ENCODE measurements around the gene BIN1.

Gene BIN1

DNA sequence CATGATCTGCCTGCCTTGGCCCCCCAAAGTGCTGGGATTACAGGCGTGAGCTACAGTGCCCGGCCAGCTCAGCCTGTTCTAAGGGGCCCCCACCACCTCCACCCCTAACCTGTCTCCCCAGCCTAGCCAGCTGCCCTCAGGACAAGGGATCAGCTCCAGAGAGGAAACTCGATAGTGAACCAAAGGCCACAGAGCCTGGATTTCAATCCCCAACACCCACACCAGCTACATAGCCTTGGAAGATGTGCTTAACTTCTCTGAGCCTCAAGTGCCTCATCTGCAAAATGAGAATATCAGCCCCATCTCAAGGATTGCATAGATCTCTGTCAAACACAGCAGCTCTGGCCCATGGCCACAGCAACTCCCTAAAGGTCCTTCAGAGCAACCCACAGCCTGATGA is 32.0 kb downstream of the BIN1 start:
- DNase-seq: no peak

GRCh38 chr2:127074358-127074757 is 32.6 kb downstream of the BIN1 start:
- no peak for DNase-seq

GRCh38 chr2:127072970-127073369 is 34.0 kb downstream of the BIN1 start:
- no peak for DNase-seq

GRCh38 chr2:127072396-127072795 is 34.6 kb downstream of the BIN1 start:
- DNase-seq: no peak

DNA sequence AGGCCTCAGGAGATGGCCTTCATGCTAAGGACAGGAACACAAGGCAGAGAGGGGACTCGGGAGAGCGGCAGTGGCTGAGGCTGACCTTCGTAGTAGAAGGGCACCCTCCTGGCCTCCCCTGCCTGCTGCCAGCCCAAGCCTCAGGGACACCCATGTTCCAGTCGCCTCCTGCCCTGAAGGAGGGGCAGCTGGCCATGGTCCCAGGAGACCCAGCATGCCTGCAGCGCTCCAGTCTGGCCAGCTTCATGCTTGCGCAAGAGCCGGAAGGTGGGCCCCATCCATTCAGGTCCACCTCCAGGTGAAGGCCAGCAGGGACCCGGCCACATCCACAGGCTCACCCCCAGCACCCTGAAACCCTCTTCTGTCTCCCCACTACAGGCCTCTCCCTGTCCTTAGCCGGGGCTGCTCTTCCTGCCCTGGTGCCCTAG is 35.0 kb downstream of the BIN1 start:
- no peak for DNase-seq

DNA sequence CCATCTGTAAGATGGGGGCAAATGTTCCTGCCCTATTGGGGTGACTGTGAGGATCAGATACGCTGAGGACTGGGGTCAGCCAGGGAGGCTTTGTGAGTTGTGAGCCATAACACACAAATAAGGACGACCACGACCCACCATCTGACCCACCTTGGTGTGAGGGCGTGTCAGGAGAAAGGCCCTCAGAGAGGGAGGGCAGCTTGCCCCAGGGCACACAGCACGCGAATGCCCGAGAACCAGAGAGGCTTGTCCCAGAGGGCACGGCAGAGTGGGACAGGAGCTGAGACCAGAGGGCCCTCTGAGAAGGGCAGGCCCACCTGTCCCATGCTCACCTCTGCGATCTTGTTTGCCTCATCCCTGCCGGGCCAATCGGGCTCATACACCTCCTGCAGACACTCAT is 36.7 kb downstream of the BIN1 start:
- DNase-seq: no peak

DNA sequence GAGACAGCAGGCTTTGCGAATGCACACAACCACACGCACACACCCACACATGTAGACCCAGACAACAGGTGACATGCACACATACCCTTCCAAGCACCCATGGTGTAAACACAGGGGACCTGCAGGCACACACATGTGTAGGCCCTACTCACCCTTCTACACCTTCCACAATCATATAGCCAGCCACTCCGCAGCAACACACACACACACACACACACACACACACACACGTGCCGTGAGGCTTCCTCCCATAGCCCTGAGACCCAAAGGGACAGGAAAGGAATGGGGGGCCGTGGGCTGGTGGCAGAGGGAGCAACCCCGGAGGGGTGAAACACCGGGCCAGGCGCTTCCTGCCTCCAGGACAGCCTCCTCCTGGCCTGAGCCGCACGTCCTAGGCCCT is 37.4 kb downstream of the BIN1 start:
- no peak for DNase-seq

- no peak for DNase-seq
These were observed 38.0 kb downstream of the BIN1 start for GRCh38 chr2:127069003-127069402.

DNA sequence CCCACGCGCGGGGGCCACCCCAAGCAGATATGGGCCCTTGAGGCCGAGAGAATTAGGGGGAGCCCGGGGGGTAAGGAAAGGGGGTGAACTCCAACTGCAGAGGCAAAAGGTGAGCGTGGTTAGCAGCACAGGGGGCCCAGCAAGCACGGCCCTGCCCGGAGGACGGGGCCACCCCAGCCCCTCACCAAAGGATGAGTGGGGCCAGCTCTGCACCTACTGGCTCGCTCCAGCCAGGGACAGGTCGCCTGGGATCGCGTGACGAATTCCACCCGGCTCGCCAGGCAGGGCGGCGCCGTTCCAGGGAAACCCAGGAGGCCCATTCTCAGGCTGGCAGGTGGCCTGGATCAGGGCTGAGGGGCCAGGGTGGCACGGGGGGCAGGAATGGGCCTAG is 38.6 kb downstream of the BIN1 start:
- DNase-seq: no peak

DNA sequence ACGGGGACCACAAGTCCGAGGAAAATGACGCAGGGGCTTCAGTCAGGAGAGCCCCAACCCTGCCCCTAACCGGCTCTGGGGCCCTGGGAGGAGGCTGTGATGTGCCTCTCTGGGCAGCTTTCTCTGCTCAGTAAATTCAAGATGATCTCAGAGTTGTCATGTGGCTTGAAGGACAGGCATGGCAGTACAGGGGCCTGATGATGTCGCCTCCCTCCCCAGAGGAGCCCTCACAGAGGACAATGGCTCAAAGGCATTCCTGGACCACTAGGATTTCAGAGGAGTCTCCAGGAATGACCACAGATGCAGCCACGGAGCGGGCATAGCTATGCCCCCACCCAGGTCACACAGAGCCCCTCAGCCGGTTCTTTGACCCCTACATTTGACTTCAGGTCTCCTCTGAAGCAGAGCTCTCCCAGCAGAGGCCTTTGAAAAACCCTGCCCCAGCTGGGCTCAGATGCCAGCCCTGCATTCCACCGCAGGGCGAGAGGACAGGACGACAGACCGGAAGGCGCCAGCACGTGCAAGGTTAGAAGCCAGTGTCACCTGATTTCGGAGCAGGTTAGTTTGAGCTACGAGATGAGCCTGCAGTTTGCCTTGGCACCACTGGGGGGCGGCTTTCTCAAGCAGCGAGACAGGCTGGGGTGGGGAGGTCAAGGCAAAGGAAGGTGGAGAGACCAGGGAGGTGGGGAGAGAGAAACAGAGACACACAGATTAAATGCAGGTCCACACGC is 39.2 kb downstream of the BIN1 start:
- DNase-seq: peak; percentile 66

DNA sequence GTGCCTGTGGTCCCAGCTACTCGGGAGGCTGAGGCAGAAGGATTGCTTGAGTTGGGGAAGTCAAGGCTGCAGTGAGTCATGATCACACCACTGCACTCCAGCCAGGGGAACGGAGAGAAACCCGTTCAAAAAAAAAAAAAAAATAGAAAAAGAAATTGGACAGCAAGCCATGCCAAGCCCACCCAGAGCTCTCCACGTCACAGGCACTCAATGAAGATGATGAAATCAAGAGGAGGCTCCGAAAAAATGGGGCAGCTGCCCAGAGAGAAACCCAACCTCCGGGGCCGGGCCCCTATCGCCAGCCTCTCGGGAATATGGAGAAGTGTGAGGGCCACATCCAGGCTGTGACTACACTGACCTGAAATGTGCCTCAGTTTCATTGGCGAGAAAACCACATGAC is 40.0 kb downstream of the BIN1 start:
- no peak for DNase-seq

DNA sequence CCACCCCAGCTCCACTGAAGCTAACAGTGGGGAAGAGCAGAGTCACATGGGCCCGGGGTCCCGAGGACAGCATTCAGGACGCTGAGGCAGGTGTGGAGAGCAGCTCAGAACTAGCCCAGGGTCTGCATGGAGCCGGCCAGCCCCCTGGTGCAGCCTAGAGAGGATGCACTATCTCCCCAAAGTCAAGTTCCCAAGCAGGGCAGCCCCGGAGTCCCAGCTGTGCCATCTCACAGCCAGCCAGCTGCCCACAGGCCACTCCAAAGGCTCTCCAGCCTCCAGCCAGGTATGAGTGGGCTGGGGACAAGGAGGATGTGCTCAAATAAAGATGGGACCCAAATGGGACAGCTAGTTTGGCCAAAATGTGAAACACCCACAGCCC is 41.0 kb downstream of the BIN1 start:
- no peak for DNase-seq

DNA sequence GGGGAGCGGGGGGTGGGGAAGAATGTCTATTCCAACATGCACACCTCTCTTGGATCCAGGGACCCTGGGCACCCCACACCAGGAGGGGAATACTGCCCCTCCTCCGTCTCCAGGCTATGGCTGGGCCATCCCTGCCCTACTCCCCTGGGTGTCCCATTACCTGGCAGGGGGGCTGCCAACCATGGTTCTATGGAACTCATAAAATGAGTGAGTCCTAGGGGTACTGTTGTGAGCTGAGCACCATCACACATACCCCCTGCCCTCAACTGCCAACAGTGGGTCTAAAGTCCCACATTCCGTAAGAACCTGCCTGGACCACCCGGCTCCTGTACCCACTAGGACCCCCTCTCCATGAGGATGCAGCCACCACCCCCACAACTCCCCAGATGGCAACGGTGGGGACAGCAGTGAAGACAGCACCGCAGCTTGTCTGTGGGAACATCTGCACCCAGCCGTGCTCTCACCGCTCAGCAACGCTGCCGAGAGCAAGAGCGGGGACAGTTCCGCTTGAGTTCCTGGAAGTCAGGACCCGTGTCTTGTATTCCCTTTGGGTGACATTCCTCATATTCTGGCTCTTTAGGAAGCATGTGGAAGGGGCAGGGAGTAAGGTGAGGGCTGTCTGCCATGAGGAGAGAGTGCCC is 41.5 kb downstream of the BIN1 start:
- DNase-seq: no peak

DNA sequence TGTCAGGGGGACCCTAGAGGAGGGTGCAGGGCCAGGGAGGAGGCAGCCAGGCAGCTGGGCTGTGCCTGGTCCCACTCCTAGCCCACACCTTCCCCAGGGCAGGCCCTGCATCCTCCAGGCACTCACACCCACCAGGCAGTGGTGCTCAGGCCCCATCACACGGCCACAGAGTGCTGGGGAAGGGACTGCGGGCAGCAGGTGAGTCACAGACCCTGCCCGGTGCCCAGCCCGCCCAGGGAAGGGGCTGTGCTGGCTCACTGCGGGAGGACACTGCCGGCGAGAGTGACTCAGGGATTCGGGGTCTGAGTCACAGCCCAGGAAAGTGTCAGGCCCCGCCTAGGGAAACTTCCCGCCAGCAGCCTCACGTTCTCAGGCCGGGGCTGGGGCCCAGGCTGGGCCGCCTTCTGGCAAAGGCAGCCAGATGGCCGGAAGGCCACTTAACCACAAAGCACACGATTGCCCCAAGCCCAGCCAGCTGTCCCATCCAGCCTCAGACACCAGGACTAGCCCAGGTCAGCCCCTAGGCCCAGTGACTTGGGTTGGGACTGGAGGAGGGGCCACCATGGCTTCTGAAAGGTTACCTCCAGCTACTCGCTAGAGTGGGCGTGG is 42.2 kb downstream of the BIN1 start:
- DNase-seq: peak; percentile 38

DNA sequence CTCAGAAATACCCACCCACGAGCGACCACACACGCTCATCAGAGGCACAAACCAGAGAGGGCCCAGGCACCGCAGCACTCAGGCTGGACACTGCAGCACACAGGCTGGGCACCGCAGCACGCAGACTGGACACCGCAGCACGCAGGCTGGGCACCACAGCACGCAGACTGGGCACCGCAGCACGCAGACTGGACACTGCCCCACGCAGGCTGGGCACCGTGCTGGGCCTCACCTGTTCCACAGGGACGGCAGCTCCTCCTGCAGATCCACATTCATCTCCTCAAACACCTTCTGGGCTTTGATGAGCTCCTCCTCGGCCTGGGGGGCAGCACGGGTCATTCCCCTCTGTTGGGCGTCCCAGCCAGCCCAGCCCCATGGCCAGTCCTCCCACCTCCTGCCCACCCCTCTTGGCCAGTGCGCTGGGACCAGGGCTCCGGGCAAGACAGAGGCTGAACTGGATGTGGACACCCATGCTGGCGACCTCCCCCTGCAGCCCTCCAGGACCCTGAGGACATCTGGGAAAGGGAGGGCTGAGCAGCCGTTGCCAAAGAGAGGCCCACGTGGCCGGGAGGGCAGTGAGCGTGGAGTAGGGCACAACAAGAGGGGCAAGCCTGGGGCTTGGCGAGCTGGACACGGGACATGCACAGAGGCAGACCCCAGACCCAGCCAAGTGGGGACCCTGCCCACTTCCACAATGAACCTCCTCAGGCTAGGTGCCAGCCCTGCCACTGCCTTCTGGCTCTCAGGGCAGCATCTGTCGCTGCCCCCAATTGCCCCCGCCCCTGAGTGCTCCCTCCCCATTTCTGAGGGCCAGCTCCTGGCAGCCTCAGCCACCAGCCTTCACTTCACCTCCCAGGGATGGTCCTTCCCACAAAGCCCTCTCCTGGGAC is 43.0 kb downstream of the BIN1 start:
- no peak for DNase-seq

DNA sequence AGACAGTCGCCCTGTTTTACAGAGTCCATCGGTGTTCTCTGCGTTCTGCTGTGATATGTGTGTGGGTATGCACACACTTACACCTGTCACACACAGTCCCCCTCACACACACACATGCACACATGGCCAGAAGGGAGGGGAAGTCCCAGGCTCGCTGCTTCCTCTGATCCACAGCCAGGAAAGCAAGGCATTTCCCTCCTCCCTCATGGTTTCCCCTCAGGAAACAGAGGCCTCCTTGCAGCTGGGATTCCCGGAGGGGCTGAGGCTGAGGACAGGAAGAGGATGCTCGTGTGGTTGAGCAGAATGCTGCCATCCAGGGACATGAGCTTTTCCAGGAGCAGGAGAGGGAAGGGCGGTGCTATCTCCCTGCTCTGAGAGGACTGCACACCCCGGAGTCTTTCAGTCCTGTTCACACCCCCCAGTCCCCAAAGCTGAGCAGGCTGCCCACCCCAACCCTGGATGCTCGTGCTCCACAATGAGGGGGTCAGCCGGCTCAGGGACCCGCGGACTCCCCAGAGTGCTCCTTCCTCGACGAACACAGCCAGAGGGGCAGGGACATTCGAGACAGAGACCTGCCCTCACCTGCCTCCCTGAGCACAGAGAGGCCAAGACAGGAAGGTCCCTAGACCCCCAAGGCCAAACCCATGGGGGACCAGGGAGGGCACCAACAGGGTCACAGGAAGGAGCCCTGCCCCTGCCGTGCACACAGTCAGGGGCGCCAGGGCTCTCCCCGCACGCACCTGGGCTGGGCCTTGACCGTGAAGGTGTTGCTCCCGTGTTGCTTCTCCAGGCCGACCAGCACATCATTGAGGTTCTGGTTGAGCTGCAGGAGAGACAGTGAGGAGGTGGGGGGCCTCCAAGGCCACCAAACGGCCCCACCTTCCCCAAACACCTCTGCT is 45.3 kb downstream of the BIN1 start:
- no peak for DNase-seq

GRCh38 chr2:127060264-127060945 is 46.5 kb downstream of the BIN1 start:
- DNase-seq: no peak

GRCh38 chr2:127059559-127059958 is 47.4 kb downstream of the BIN1 start:
- DNase-seq: no peak

GRCh38 chr2:127058954-127059252 is 48.1 kb downstream of the BIN1 start:
- DNase-seq: no peak

DNA sequence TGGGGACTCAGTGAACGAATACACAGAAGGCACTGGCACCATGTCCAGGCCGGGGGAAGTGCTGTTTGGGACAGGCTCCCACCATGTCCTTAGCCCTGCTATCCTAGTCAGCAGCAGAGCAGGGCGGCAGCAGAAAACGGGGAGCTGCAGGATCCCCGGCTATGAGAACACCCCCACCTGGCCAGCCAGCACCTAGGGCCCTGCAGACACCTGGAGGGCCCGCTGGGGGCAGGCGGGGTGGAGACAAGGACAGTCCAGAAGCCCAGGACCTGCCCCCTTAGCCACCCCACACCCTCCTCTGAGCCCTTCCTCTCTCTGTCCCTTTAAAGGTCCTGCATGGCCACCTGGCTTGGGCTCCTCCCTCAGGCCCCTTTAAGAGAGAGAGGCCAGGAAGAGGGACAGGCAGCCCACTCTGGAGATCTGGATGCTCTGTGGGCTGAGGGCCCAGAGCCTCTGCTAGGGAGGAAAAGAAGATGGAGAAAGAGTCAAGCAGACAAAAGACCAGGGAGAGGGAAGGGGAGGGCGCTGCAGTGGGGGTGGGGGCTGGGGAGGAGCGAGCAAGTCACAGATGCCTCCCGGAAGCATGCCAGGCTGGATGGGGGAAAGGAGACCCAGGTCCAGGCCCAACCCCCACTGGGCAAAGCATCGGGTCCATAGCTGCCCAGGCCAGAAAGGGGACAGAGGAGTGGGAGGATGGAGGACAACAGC is 48.6 kb downstream of the BIN1 start:
- no peak for DNase-seq
